ENCODE measurements around the gene INPP5F.

The INPP5F gene, protein sequence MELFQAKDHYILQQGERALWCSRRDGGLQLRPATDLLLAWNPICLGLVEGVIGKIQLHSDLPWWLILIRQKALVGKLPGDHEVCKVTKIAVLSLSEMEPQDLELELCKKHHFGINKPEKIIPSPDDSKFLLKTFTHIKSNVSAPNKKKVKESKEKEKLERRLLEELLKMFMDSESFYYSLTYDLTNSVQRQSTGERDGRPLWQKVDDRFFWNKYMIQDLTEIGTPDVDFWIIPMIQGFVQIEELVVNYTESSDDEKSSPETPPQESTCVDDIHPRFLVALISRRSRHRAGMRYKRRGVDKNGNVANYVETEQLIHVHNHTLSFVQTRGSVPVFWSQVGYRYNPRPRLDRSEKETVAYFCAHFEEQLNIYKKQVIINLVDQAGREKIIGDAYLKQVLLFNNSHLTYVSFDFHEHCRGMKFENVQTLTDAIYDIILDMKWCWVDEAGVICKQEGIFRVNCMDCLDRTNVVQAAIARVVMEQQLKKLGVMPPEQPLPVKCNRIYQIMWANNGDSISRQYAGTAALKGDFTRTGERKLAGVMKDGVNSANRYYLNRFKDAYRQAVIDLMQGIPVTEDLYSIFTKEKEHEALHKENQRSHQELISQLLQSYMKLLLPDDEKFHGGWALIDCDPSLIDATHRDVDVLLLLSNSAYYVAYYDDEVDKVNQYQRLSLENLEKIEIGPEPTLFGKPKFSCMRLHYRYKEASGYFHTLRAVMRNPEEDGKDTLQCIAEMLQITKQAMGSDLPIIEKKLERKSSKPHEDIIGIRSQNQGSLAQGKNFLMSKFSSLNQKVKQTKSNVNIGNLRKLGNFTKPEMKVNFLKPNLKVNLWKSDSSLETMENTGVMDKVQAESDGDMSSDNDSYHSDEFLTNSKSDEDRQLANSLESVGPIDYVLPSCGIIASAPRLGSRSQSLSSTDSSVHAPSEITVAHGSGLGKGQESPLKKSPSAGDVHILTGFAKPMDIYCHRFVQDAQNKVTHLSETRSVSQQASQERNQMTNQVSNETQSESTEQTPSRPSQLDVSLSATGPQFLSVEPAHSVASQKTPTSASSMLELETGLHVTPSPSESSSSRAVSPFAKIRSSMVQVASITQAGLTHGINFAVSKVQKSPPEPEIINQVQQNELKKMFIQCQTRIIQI

DNA sequence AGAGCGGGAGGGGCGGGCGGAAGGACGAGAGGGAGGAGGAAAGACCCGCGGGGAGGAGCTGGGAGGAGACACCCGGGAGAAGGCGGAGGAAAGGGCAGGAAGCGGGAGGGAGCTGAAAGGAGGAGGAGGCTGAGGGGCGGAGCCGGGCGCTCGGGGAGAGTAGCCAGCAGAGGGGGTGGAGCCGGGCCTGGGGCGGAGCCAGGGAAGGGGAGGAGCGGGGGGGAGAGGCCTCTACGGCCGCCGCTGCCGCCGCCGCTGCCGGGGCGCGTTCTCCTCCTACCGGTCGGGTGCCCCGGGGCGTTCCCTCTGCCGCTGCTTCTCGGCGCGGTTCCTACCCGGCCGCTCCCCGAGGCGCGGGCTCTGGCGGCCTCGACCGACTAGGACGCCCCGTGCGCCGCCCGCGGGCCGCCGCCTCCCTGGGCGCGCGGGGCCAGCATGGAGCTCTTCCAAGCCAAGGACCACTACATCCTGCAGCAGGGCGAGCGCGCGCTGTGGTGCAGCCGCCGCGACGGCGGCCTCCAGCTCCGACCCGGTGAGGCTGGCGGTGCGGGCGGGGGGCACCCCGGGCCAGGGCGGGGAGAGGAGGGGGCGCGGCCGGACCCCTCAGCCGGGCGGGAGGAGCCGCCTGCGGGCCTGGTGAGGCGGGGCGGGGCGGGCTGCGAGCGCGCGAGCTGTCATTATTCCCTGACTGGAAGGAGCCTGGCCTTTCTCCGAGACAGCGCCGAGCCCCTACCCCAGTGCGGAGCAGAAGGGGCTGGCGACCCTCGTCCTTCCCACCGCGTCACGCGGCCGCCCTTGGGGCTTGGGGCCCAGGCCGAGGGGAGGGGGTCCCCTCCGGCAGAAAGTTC, at the start of gene INPP5F:
Gene INPP5F, plus strand, starts transcription at position 223 of the 848 bp plus-strand sequence. Its CDS starts 213 bp downstream, at position 436.
- peak; percentile 99 for DNase-seq (ENCODE audit: low spot score)

DNA sequence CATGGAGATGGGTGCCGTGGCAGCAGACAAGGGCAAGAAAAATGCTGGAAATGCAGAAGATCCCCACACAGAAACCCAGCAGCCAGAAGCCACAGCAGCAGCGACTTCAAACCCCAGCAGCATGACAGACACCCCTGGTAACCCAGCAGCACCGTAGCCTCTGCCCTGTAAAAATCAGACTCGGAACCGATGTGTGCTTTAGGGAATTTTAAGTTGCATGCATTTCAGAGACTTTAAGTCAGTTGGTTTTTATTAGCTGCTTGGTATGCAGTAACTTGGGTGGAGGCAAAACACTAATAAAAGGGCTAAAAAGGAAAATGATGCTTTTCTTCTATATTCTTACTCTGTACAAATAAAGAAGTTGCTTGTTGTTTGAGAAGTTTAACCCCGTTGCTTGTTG, 48.7 kb upstream of the INPP5F start:
- no peak for DNase-seq (ENCODE audit: low spot score)

DNA sequence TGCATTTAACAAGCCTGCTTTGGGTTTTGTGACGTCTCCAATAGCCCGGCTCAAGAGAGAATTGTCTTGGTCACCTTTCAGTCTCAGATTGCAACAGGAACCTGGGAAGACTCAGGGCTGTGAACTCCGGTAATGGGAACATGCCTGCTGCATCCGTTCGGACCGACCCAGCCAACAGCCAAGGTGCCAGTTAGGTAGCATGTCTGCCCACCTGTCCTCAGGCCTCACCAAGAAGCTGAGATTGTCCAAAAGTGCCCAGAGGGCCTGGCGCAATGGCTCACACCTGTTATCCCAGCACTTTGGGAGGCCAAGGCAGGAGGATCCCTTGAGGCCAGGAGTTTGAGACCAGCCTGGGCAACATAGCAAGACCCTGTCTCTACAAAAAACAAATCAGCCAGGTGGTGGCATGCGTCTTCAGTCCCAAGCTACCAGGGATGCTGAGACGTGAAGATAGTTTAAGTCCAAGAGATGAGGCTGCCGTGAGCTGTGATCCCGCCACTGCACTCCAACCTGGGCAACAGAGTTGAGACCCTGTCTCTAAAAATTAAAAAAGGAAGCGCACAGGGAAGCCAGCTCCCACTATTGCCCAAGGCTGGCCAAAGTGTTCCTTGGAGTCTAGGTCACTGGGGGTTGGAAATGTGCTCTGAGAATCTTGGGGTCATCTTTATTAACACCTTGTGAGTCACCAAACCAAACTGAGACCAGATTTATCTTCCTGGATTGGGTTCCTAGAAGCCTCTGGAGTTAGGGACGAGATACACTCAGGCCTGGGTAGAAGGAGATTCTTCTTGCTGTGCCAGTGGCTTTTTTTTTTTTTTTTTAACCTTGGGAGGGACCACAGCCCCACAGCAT, 47.7 kb upstream of the INPP5F start:
- no peak for DNase-seq (ENCODE audit: low spot score)

DNA sequence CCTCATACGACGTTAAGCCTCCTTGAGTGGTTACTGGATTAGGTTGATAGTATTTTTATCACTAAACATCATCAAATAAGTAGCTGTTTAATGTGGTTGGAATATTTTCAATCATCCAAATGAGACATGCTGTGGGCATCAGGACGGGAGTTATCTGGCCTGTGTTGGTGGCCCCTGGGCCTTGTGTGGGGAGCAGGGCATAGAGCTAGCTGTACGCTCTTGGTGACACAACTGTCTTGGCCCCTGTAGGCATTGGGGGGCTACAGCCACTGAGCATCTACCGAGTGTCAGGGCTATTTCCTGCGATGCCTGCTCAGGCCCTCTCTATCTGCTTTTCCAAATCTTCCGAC, 46.4 kb upstream of the INPP5F start:
- no peak for DNase-seq (ENCODE audit: low spot score)

DNA sequence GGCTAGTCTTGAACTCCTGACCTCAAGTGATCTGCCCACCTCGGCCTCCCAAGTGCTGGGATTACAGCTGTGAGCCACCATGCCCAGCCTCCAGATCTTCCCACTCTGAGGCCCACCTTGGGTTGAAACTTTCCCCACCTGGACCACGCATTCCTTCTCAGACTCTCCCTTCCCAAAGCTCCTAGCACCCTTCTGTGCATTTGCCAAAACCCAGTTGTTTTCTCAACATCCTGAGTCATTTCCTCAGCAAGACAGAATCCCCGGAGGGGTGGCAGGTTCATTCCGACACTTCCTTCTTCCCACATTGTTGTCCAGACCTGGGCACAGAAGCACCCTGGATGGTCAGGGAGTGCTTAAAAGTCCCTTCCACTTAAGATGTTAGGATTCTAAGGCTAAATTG, 45.8 kb upstream of the INPP5F start:
- peak; percentile 81 for DNase-seq (ENCODE audit: low spot score)

DNA sequence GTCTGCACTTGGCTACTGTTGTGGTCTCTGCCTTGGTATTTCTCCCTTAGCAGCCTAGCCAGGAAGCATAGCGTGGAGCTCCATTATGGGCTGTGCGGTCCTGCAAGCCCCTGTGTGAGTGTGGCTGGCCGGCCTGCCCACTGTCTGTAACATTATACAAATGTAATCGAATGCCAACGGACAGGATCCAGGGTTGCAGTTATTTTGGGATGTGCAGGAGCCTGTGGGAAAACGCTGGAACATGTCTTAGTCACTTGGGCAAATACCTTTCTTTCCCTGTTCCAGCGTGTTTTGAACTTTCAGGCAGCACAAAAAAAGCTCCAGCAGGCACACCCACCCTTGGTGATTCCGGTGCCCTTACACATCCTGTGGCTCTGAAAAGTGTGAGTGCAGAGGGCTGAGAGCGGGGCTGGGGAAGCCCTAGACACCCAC, 45.2 kb upstream of the INPP5F start:
- no peak for DNase-seq (ENCODE audit: low spot score)

DNA sequence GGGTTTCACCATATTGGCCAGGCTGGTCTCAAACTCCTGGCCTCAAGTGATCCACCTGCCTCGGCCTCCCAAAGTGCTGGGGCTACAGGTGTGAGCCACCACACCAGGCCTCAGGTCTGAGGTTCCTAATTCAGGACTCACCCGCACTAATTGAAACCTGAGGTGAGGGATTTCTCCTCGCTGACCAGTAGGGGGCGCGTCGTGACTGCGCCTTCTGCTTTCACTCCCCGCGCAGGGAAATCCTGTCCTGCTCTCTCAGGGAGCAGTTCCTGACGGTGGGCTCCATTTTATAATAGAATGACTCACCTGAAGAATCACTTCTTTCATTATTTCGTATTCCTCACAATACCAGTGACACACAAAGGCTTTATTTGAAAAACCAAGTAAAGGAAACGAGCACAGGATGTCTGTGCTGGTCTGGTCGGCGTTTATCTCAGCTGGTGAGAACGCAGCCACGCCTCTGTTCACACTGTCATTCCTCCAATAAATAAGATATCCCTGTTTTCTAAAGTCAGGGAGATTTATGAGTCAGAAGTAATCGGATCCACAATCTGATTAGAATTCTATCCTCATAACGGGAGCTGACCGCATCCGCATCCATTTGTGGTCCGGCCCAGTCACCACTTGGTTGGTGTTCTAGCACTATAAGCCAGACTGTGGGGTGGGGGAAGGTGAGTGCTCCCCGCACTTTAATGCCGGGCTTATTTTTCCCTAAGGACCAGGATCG, 39.2 kb upstream of the INPP5F start:
- peak; percentile 91 for DNase-seq (ENCODE audit: low spot score)

DNA sequence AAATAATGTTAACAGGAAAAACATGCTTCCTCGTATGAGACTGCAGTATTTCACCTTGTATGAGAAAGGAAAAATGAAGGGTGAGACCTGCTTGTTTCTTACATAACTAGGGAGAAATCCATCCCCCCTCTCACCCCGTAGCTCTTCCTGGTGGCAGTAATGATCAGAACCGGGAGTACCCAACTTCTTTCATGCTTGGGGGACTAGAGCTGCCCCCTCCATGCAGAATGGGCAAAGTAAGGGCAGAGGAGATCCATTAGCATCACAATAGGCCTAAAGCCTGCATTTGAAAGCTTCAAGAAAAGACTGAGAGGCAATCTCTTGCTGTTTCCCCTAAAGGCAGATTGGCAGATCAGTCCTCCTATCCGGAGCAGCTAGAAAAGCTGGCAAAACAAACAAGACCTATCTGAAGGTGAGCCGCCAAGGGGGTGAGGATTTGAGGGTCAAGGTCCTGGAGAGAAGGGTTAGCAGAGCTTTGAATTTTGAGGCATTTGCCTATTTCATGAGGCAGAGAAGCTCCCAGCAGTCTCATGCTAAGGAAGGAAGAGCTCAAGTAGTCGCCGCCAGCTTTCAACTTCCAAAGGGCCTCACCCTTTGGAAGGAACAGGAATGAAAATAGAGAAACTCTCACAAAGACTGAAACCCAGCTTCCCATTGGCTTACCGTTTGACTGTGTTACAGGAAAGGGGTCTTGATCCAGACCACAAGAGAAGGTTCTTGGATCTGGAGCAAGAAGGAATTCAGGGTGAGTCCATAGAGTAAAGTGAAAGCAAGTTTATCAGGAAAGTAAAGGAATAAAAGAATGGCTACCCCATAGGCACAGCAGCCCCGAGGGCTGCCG, 38.4 kb upstream of the INPP5F start:
- no peak for DNase-seq (ENCODE audit: low spot score)

DNA sequence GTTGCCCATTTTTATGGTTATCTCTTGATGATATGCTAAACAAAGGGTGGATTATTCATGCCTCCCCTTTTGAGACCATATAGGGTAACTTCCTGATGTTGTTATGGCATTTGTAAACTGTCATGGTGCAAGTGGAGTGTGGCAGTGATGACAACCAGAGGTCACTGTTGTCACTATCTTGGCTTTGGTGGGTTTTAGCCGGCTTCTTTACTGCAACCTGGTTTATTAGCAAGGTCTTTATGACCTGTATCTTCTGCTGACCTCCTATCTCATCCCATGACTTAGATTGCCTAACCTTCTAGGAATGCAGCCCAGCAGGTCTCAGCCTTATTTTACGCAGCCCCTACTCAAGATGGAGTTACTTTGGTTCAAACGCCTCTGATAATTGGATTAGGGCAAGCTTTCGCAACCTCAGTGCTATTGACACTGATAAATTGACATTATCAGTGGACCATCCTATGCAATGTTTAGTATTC, 37.8 kb upstream of the INPP5F start:
- no peak for DNase-seq (ENCODE audit: low spot score)

DNA sequence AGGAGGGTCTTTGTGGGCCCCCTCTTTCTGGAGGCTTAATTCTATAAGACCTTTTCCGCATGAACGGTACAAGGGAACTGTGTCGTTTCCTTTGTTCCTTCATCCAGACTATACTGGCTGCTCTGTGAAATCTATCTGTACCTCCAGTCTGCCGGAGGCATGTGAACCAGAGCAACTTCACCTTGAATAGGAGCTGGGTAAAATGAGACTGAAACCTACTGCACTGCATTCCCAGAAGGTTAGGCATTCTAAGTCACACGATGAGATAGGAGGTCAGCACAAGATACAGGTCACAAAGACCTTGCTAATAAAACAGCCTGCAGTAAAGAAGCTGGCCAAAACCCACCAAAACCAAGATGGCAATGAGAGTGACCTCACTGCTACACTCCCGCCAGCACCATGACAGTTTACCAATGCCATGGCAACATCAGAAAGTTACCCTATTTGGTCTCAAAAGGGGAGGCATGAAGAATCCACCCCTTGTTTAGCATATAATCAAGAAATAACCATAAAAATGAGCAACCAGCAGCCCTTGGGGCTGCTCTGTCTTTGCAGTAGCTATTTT, 36.8 kb upstream of the INPP5F start:
- DNase-seq (ENCODE audit: low spot score) = no peak

DNA sequence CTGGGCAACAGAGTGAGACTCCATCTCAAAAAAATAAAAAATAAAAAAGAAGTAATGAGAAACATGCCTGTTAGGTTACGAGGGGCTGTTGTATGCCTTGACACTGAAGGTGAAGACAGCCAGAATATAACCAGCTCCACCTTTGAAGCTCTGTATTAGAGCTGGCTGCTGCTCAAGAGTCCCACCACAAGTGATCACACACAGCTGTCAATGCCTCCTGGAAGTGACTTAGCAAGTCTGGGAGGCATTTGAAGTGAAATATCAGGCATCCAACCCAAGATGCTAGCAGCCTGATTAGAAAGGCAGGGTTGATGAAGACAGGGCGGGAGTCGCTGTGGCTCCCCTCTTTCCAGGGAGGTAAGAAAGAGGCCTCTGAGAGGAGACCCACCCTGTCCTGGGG, 34.1 kb upstream of the INPP5F start:
- no peak for DNase-seq (ENCODE audit: low spot score)

DNA sequence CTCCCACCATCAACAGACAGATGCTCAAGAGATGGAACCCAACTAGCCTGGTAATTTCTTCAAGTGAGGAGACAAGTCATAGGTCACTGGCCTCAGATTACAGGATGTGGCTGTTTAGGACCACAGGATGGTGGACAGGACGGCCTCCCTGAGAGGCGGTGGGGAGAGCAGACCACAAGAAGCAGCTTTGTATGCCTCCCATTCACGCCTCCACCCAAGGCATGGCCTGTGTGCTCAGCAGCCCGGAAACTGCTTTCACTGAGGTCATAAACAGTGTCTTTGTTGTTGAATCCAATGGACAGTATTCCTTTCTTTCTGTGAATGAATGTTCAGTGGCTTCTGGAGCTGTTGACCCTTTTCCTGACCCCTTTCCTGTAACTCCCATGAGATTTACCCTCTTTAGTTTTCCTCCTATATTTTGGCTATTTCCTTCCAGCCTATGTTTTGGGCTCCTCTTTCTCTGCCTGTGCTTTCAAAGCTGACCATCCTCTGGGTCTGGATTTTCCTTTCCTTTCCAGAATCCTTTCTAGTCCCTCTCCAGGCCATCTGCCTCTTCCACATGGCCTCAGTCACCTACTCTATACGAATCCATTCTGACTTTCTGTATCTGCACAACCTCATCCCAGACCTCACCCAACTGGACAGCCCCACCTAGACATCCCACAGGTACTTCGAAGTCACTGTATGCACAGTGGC, 32.4 kb upstream of the INPP5F start:
- peak; percentile 86 for DNase-seq (ENCODE audit: low spot score)

DNA sequence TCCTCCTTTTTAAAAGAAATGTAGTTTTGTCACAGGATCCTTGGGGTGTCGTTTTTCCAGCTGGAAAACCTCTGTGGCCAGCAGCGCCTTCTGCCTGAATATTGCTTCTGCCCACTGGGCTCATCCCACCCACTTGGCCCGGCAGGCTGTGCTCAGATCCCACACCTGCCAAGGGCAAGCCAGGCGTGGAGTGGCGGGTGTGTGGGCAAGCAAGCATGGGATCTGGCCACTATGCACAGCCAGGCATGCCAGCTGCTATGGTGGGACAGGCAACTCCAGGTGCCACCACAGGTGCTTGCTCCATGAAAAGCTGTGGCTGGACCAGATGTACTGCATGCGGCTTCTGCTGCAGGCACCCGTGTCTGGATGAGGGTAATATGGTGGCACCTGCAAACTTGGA, 31.2 kb upstream of the INPP5F start:
- DNase-seq (ENCODE audit: low spot score) = no peak

DNA sequence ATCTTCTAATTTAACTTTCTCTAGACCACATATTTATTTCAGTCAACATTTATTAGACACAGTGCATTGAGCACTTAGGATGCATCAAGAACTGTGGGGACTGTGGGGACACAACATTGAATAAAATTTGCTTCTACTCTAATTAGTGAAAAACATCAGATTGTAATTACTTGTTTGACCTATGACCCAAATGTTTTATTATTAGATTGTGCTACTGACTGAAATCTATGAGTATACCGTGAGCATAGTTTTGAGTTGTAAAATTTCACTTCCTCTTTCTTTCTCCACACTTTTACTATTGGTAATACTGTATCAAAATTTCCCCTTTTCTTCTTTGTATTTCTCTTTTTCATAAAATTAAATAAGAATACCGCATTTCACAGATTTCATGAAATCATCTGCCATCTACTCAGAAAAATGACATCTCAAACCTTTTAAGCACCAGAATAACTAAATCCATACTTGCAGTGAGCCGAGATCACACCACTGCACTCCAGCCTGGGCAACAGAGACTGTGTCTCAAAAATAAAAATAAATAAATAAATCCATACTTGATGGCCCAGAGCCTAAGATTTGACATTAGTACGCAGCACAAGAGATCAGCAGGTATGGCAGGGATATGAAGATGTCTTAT, 25.4 kb upstream of the INPP5F start:
- DNase-seq (ENCODE audit: low spot score) = no peak

DNA sequence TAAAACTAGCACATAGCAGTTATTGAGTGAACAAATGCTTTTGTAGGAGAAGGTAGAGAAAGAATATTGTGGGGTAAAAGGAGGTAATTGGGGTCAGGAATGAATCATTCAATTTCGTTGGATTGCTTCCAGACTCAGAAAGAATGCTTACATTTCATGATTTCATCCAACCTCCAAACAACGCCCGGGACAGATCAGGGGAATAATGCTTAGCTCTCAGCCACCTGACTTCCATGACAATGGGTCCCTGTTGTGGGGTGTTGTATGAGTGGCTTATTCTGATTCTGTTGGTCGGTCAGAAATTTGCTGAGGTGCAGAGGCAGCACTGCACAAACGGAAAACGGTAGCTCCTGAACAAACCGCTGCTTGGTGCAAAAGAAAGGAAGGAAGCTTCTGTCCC, 24.0 kb upstream of the INPP5F start:
- DNase-seq (ENCODE audit: low spot score) = no peak

DNA sequence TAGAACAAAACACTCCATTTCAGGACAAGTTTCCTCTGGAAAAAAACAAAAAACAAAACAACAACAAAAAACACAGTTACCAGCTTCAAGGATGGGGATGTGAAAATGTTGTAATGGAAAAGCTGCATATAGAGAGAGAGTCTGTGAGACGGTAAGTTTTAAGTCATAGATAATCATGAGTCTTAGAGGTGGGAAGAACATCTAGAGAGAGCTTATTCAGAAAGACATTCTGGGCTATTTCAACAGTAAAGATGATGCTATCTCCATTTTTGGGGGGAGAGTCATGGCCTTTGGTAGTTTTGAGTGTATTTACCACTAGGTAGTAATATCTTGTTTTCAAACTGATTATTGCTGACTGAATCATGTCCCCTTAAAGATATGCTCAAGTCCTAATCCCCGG, 23.3 kb upstream of the INPP5F start:
- DNase-seq (ENCODE audit: low spot score) = no peak

DNA sequence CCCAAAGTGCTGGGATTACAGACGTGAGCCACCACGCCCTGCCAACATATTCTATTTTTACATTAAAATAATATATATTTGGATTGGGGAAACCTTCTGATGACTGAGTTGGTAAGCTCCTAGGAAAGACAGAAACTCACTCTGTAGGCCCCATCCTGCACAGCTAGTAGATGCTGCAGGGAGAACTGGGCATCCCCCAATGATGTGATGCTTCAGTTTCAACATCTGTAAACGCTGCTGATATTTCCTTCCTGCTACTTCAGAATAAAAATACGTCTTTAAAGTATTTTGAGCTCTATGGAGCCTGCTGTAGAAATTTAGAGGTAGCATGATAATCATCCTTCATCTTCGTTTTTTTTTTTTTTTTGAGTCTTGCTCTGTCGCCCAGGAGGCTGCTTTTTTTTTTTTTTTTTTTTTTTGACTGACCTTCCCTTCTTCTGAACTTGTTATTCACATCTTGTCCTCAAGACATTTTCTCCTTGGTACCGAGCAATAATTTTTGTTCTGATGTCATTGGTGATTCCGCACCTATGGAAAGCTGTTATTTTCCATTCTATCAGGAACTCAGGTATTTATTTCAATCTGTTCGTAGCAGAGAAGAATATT, 21.8 kb upstream of the INPP5F start:
- DNase-seq (ENCODE audit: low spot score) = no peak
